Measurements from ENCODE around the gene LSP1. TPM values are rescaled to one million over a fixed set of nuclear protein-coding genes. Genes with fewer than 3 reads are reported as not detected.
"Not testable (repeated sequence)": the region's sequence is repeated elsewhere in the genome, so short reads cannot be mapped to it uniquely, and the experiment has no call there.

The LSP1 gene, protein sequence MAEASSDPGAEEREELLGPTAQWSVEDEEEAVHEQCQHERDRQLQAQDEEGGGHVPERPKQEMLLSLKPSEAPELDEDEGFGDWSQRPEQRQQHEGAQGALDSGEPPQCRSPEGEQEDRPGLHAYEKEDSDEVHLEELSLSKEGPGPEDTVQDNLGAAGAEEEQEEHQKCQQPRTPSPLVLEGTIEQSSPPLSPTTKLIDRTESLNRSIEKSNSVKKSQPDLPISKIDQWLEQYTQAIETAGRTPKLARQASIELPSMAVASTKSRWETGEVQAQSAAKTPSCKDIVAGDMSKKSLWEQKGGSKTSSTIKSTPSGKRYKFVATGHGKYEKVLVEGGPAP
- total RNA-seq, result not detected in 2 replicates
- long read RNA-seq, result 0 reads

- Mint-ChIP-seq H3K9me3 (ENCODE audit: low read depth) (no peaks in the 10 kb centered on the region), H3K27ac (no peak within 1 kb of the TSS), H3K4me1 (ENCODE audit: low read depth) (no peaks in the 10 kb centered on the region), H3K27me3 (peaks cover 10% of the 10 kb centered on the region), H3K4me3 (ENCODE audit: low read depth) (no peak within 1 kb of the TSS), H3K36me3 (ENCODE audit: insufficient read depth) (no peaks in the 10 kb centered on the region)
- TF ChIP-seq, protein P1, sequence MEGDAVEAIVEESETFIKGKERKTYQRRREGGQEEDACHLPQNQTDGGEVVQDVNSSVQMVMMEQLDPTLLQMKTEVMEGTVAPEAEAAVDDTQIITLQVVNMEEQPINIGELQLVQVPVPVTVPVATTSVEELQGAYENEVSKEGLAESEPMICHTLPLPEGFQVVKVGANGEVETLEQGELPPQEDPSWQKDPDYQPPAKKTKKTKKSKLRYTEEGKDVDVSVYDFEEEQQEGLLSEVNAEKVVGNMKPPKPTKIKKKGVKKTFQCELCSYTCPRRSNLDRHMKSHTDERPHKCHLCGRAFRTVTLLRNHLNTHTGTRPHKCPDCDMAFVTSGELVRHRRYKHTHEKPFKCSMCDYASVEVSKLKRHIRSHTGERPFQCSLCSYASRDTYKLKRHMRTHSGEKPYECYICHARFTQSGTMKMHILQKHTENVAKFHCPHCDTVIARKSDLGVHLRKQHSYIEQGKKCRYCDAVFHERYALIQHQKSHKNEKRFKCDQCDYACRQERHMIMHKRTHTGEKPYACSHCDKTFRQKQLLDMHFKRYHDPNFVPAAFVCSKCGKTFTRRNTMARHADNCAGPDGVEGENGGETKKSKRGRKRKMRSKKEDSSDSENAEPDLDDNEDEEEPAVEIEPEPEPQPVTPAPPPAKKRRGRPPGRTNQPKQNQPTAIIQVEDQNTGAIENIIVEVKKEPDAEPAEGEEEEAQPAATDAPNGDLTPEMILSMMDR (IDR thresholded peaks at IDR 0.05; ENCODE audit: unreplicated experiment), result no peak
- no peak for DNase-seq (ENCODE audit: low spot score, unreplicated experiment)
These were observed at the start of gene LSP1 for GRCh38 chr11:1852877-1853276. LSP1 (plus strand) TSS chr11:1853084; CDS start chr11:1853145, 61 bp downstream.

GRCh38 chr11:1803246-1803645, 49.6 kb upstream of the LSP1 start:
- Mint-ChIP-seq H3K9me3 (ENCODE audit: low read depth) (no peaks in the 10 kb centered on the region), H3K36me3 (ENCODE audit: insufficient read depth) (no peaks in the 10 kb centered on the region), H3K4me1 (ENCODE audit: low read depth) (peaks cover 8% of the 10 kb centered on the region), H3K27ac (no peak overlapping the region), H3K27me3 (peaks cover 21% of the 10 kb centered on the region), H3K4me3 (ENCODE audit: low read depth) (no peak overlapping the region)
- DNase-seq (ENCODE audit: low spot score, unreplicated experiment), result no peak
- TF ChIP-seq, protein P1 (IDR thresholded peaks at IDR 0.05; ENCODE audit: unreplicated experiment), result no peak

GRCh38 chr11:1803835-1804519, 48.9 kb upstream of the LSP1 start:
- peaks cover 19% of the 10 kb centered on the region for H3K27me3 Mint-ChIP-seq
- not testable (repeated sequence) for H3K27ac Mint-ChIP-seq; H3K4me1 Mint-ChIP-seq (ENCODE audit: low read depth); H3K4me3 Mint-ChIP-seq (ENCODE audit: low read depth); DNase-seq (ENCODE audit: low spot score, unreplicated experiment); H3K9me3 Mint-ChIP-seq (ENCODE audit: low read depth); H3K36me3 Mint-ChIP-seq (ENCODE audit: insufficient read depth)

DNA sequence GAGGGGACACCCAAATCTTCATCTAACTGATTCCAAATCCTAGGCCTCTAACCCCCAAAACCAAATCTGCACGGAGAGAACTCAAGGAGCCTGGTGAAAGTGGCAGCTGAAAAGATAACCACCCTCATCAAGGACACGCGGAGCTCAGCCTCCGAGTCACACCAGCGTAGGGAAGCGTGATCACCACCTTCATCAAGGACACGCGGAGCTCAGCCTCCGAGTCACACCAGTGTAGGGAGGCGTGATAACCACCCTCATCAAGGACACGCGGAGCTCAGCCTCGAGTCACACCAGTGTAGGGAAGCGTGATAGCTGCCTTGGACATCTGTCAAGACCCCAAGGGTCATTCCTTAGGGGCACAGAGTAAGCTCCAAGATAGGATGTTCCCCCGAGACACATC, 47.4 kb upstream of the LSP1 start:
- Mint-ChIP-seq H3K9me3 (ENCODE audit: low read depth) (peaks cover 3% of the 10 kb centered on the region), H3K27ac (no peak overlapping the region), H3K4me3 (ENCODE audit: low read depth) (no peak overlapping the region), H3K27me3 (peaks cover 22% of the 10 kb centered on the region), H3K4me1 (ENCODE audit: low read depth) (peaks cover 8% of the 10 kb centered on the region), H3K36me3 (ENCODE audit: insufficient read depth) (no peaks in the 10 kb centered on the region)
- DNase-seq (ENCODE audit: low spot score, unreplicated experiment), result no peak
- TF ChIP-seq, protein P1 (IDR thresholded peaks at IDR 0.05; ENCODE audit: unreplicated experiment), result no peak

GRCh38 chr11:1807264-1807995, 45.5 kb upstream of the LSP1 start:
- no peak for DNase-seq (ENCODE audit: low spot score, unreplicated experiment)

More at GRCh38 chr11:1807264-1807995, 45.5 kb upstream of the LSP1 start:
- Mint-ChIP-seq H3K27me3 (peaks cover 22% of the 10 kb centered on the region), H3K27ac (no peak overlapping the region), H3K4me1 (ENCODE audit: low read depth) (peaks cover 8% of the 10 kb centered on the region), H3K4me3 (ENCODE audit: low read depth) (no peak overlapping the region), H3K9me3 (ENCODE audit: low read depth) (peaks cover 3% of the 10 kb centered on the region), H3K36me3 (ENCODE audit: insufficient read depth) (no peaks in the 10 kb centered on the region)
- TF ChIP-seq, protein P1 (IDR thresholded peaks at IDR 0.05; ENCODE audit: unreplicated experiment), result peak; percentile 11

All from progenitor cell of endocrine pancreas (in vitro differentiated cells).